CD14-positive monocyte (primary cell): ENCODE results near the gene ARHGAP12. TPM values are rescaled to one million over a fixed set of nuclear protein-coding genes. Genes with fewer than 3 reads are reported as not detected.

Experiments used
- DNase-seq, 3 donors: peaks; one replicate each; pipeline ENCODE4 v3.0.0-alpha.2; 2011 to 2022
- H2AFZ ChIP-seq: 2 replicates; pipeline ENCODE4 v1.6.0; 2012; ENCODE audit warnings: mild to moderate bottlenecking, low read depth, low read length, inconsistent platforms; ENCODE audit not compliant: insufficient read depth, poor library complexity, severe bottlenecking
- H3K27ac ChIP-seq, 2 donors: 1 replicate in 1 of 2; 2 replicates in 1 of 2; pipeline ENCODE4 v1.5.1; 2012 to 2013; ENCODE audit warnings: low read length in 2 of 2, control low read depth in 1 of 2, inconsistent platforms in 1 of 2, low read depth in 1 of 2, mild to moderate bottlenecking in 1 of 2
- H3K27me3 ChIP-seq, 2 donors: one replicate each; pipeline versions ENCODE4 v1.6.0 to v1.6.1; 2011 to 2013; ENCODE audit warnings: low read length in 2 of 2; ENCODE audit not compliant: control insufficient read depth in 2 of 2, insufficient read depth in 2 of 2
- H3K36me3 ChIP-seq, 2 donors: replicated peaks in 1 of 2; 1 replicate in 1 of 2; 2 replicates in 1 of 2; pipeline versions ENCODE4 v1.5.1 to v1.6.1; 2012 to 2013; ENCODE audit warnings: low read length in 2 of 2, control low read depth in 1 of 2, inconsistent platforms in 1 of 2, mild to moderate bottlenecking in 1 of 2; ENCODE audit not compliant: insufficient read depth in 2 of 2, control insufficient read depth in 1 of 2
- H3K4me1 ChIP-seq, 2 donors: 1 replicate in 1 of 2; 2 replicates in 1 of 2; pipeline versions ENCODE4 v1.5.1 to v1.6.1; 2012 to 2013; ENCODE audit warnings: low read length in 2 of 2, control low read depth in 1 of 2, inconsistent platforms in 1 of 2, mild to moderate bottlenecking in 1 of 2, moderate library complexity in 1 of 2; ENCODE audit not compliant: insufficient read depth in 2 of 2, control insufficient read depth in 1 of 2
- H3K4me2 ChIP-seq: replicated peaks from 2 replicates; pipeline ENCODE3; 2012; ENCODE audit warnings: low read length, moderate library complexity, mild to moderate bottlenecking; ENCODE audit not compliant: poor library complexity, severe bottlenecking; ENCODE audit errors: extremely low read depth
- H3K4me3 ChIP-seq, 3 experiments: fragments of 200-600 bp in 1 of 3; sonication (generic) in 1 of 3; replicated peaks in 1 of 3; 1 replicate in 2 of 3; 2 replicates in 1 of 3; pipeline ENCODE4 v1.5.1; 2011 to 2013; ENCODE audit warnings: low read length in 3 of 3, mild to moderate bottlenecking in 3 of 3, control low read depth in 2 of 3, low read depth in 2 of 3, inconsistent platforms in 1 of 3, moderate library complexity in 1 of 3
- H3K79me2 ChIP-seq: 2 replicates; pipeline ENCODE4 v1.6.0; 2012; ENCODE audit warnings: mild to moderate bottlenecking, control low read depth, inconsistent platforms, low read length, moderate library complexity; ENCODE audit not compliant: insufficient read depth
- H3K9ac ChIP-seq: 2 replicates; pipeline ENCODE4 v1.6.0; 2017; ENCODE audit warnings: low read length, mild to moderate bottlenecking; ENCODE audit not compliant: insufficient read depth, poor library complexity, severe bottlenecking
- H3K9me3 ChIP-seq, 2 donors: replicated peaks in 1 of 2; 1 replicate in 1 of 2; 2 replicates in 1 of 2; pipeline versions ENCODE4 v1.5.1 to v1.6.1; 2012 to 2013; ENCODE audit warnings: low read length in 2 of 2, control low read depth in 1 of 2; ENCODE audit not compliant: control insufficient read depth in 1 of 2, insufficient read depth in 1 of 2
- H4K20me1 ChIP-seq: 2 replicates; pipeline ENCODE4 v1.6.0; 2012; ENCODE audit warnings: mild to moderate bottlenecking, low read length, control low read depth, moderate library complexity; ENCODE audit not compliant: insufficient read depth
- H3K27ac Mint-ChIP-seq, 7 donors: one replicate each; pipeline ENCODE4 v1.8.0; 2020; ENCODE audit warnings: mild to moderate bottlenecking in 7 of 7, mixed read lengths in 7 of 7, moderate library complexity in 6 of 7, inconsistent platforms in 2 of 7
- H3K27me3 Mint-ChIP-seq, 3 donors: one replicate each; pipeline ENCODE4 v1.8.0; 2021 to 2022; ENCODE audit warnings: low read depth in 3 of 3, mild to moderate bottlenecking in 3 of 3, mixed read lengths in 3 of 3, moderate library complexity in 3 of 3, inconsistent platforms in 1 of 3
- H3K36me3 Mint-ChIP-seq, 2 donors: one replicate each; pipeline ENCODE4 v1.8.0; 2020; ENCODE audit warnings: mixed read lengths in 2 of 2, inconsistent platforms in 1 of 2, mild to moderate bottlenecking in 1 of 2
- H3K4me1 Mint-ChIP-seq: one replicate; pipeline ENCODE4 v1.8.0; 2020; ENCODE audit warnings: mild to moderate bottlenecking, mixed read lengths
- H3K4me3 Mint-ChIP-seq, 2 donors: one replicate each; pipeline ENCODE4 v1.8.0; 2020; ENCODE audit warnings: mild to moderate bottlenecking in 2 of 2, mixed read lengths in 2 of 2, moderate library complexity in 1 of 2
- H3K9me3 Mint-ChIP-seq, 7 donors: one replicate each; pipeline ENCODE4 v1.8.0; 2020 to 2022; ENCODE audit warnings: mixed read lengths in 7 of 7, mild to moderate bottlenecking in 6 of 7, moderate library complexity in 6 of 7, inconsistent platforms in 2 of 7
- WGBS: methylation state at CpG from one replicate; pipeline ENCODE4 v1.1.5; 2013; ENCODE audit warnings: missing lambda C conversion rate; ENCODE audit not compliant: insufficient coverage; 5-methylcytosine and 5-hydroxymethylcytosine counted together
- intact Hi-C, 2 donors: fragments of 100-400 bp; cut with micrococcal nuclease; formaldehyde crosslinking; loops; one replicate each; pipeline versions ENCODE4 v1.15.0 to v1.15.1; 2023
- polyA plus RNA-seq, 3 donors: library from polyadenylated mRNA; depleted of rRNA in 1 of 3; unstranded in 2 of 3; stranded (reverse) in 1 of 3; fragments of 300-500 nt in 2 of 3; fragments of >200 nt in 1 of 3; fragmentation: Illumina TruSeq in 2 of 3; gene quantifications; 1 replicate in 2 of 3; 2 replicates in 1 of 3; pipeline ENCODE4 v1.2.3, GENCODE V29; 2012 to 2021
- TF ChIP-seq, protein P1 (sequence below): fragments of 200-600 bp; IDR thresholded peaks from one replicate; pipeline ENCODE4 v1.8.0; 2022; ENCODE audit warnings: antibody characterized with exemption, mild to moderate bottlenecking

Gene ARHGAP12
- polyA plus RNA-seq, 3 donors, result 3.2 to 15.5 (median 4.7) TPM

DNA sequence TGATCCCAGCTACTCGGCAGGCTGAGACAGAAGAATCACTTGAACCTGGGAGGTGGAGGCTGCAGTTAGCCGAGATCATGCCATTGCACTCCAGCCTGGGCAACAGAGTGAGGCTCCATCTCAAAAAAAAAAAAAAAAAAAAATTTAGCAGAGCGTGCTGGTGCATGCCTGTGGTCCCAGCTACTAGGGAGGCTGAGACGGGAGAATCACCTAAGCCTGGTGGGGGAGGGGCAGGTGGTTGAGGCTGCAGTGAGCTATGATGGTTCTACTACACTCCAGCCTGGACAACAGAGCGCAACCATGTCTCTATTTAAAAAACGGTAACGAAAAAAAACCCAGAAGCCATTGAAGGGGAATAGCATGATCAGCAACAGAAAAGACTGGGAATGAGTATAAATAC, 89.9 kb downstream of the ARHGAP12 start:
- TF ChIP-seq, protein P1, sequence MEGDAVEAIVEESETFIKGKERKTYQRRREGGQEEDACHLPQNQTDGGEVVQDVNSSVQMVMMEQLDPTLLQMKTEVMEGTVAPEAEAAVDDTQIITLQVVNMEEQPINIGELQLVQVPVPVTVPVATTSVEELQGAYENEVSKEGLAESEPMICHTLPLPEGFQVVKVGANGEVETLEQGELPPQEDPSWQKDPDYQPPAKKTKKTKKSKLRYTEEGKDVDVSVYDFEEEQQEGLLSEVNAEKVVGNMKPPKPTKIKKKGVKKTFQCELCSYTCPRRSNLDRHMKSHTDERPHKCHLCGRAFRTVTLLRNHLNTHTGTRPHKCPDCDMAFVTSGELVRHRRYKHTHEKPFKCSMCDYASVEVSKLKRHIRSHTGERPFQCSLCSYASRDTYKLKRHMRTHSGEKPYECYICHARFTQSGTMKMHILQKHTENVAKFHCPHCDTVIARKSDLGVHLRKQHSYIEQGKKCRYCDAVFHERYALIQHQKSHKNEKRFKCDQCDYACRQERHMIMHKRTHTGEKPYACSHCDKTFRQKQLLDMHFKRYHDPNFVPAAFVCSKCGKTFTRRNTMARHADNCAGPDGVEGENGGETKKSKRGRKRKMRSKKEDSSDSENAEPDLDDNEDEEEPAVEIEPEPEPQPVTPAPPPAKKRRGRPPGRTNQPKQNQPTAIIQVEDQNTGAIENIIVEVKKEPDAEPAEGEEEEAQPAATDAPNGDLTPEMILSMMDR, result no peak
- Histone ChIP-seq H4K20me1 (no peaks in the 10 kb centered on the region), H3K36me3 (peaks cover 2 to 12% of the 10 kb centered on the region in 2 donors), H3K27ac (no peak overlapping the region), H3K79me2 (no peaks in the 10 kb centered on the region), H3K4me3 (no peak overlapping the region), H2AFZ (no peak overlapping the region), H3K9me3 (no peaks in the 10 kb centered on the region), H3K27me3 (no peaks in the 10 kb centered on the region), H3K4me2 (no peak overlapping the region), H3K9ac (no peak overlapping the region), H3K4me1 (no peaks in the 10 kb centered on the region)
- H3K4me1 Mint-ChIP-seq, result peaks cover 12% of the 10 kb centered on the region
- no peak for DNase-seq
- no peaks in the 10 kb centered on the region for H3K9me3 Mint-ChIP-seq
- intact Hi-C loops, result no loop called here
- peak overlapping the region in 1 of 7 donors; percentile 59 for H3K27ac Mint-ChIP-seq
- WGBS, result 93% methylated on average over 3 of the region's 7 CpGs
- H3K27me3 Mint-ChIP-seq, result peaks cover 0 to 2% (median 0%) of the 10 kb centered on the region in 3 donors
- H3K4me3 Mint-ChIP-seq, result no peak overlapping the region
- H3K36me3 Mint-ChIP-seq, result peaks cover 10 to 24% of the 10 kb centered on the region in 2 donors

GRCh38 chr10:31838065-31838464, 90.6 kb downstream of the ARHGAP12 start:
- 60% methylated on average over 1 of the region's 1 CpG for WGBS
- no peaks in the 10 kb centered on the region for H3K79me2 ChIP-seq
- no peak overlapping the region for H3K27ac ChIP-seq
- Mint-ChIP-seq H3K4me1 (peaks cover 12% of the 10 kb centered on the region), H3K36me3 (peaks cover 10 to 21% of the 10 kb centered on the region in 2 donors), H3K4me3 (no peak overlapping the region), H3K27ac (peak overlapping the region in 2 of 7 donors; percentile 6 to 75), H3K9me3 (no peaks in the 10 kb centered on the region), H3K27me3 (peaks cover 0 to 2% (median 0%) of the 10 kb centered on the region in 3 donors)
- intact Hi-C loops, result no loop called here
- H4K20me1 ChIP-seq, result no peaks in the 10 kb centered on the region
- H3K9ac ChIP-seq, result no peak overlapping the region
- no peaks in the 10 kb centered on the region for H3K9me3 ChIP-seq
- TF ChIP-seq, protein P1, result no peak
- H3K36me3 ChIP-seq, result peaks cover 2 to 16% of the 10 kb centered on the region in 2 donors
- no peaks in the 10 kb centered on the region for H3K27me3 ChIP-seq
- no peak for DNase-seq
- H2AFZ ChIP-seq, result no peak overlapping the region
- no peaks in the 10 kb centered on the region for H3K4me1 ChIP-seq
- H3K4me2 ChIP-seq, result no peak overlapping the region
- H3K4me3 ChIP-seq, result no peak overlapping the region
